Smooth muscle cell (in vitro differentiated cells): Measurements from ENCODE around the gene CFAP20DC. TPM values are rescaled to one million over a fixed set of nuclear protein-coding genes. Genes with fewer than 3 reads are reported as not detected.
A peak's percentile ranks its signal among the peaks of the same experiment; 100 is the strongest.

Source experiments
- DNase-seq: peaks from one replicate; lab custom pipeline; 2025; ENCODE audit not compliant: unreplicated experiment; lab: John Stamatoyannopoulos, UW
- H2AFZ ChIP-seq: fragments of 200-600 bp; sonication (generic); 2 replicates; pipeline ENCODE4 v1.6.0; 2016; ENCODE audit warnings: antibody characterized with exemption, low read depth, mild to moderate bottlenecking
- H3F3A ChIP-seq: fragments of 200-600 bp; sonication (generic); 2 replicates; pipeline ENCODE4 v1.6.0; 2017; ENCODE audit warnings: antibody characterized with exemption, low read depth
- H3K27ac ChIP-seq: fragments of 200-600 bp; sonication (generic); 2 replicates; pipeline ENCODE4 v1.5.1; 2016; ENCODE audit warnings: low read depth, mild to moderate bottlenecking
- H3K27me3 ChIP-seq: fragments of 200-600 bp; sonication (generic); 2 replicates; pipeline ENCODE4 v1.6.1; 2016; ENCODE audit warnings: low read depth, mild to moderate bottlenecking
- H3K36me3 ChIP-seq: fragments of 200-600 bp; sonication (generic); 2 replicates; pipeline ENCODE4 v1.5.1; 2016; ENCODE audit warnings: low read depth
- H3K4me1 ChIP-seq: fragments of 200-600 bp; sonication (generic); 2 replicates; pipeline ENCODE4 v1.5.1; 2016; ENCODE audit warnings: low read depth
- H3K4me2 ChIP-seq: fragments of 200-600 bp; sonication (generic); 2 replicates; pipeline ENCODE4 v1.6.0; 2016; ENCODE audit warnings: mild to moderate bottlenecking
- H3K4me3 ChIP-seq: fragments of 200-600 bp; sonication (generic); 2 replicates; pipeline ENCODE4 v1.5.1; 2016; ENCODE audit warnings: mild to moderate bottlenecking
- H3K79me2 ChIP-seq: fragments of 200-600 bp; sonication (generic); 2 replicates; pipeline ENCODE4 v1.6.0; 2016; ENCODE audit warnings: low read depth, mild to moderate bottlenecking
- H3K9ac ChIP-seq: fragments of 200-600 bp; sonication (generic); 2 replicates; pipeline ENCODE4 v1.6.0; 2016; ENCODE audit warnings: low read depth
- H3K9me3 ChIP-seq: fragments of 200-600 bp; sonication (generic); replicated peaks from 2 replicates; pipeline ENCODE4 v1.5.1; 2016; ENCODE audit warnings: low read depth
- H4K20me1 ChIP-seq: fragments of 200-600 bp; sonication (generic); 2 replicates; pipeline ENCODE4 v1.6.0; 2016; ENCODE audit warnings: low read depth
- CTCF ChIP-seq: fragments of 200-600 bp; sonication (generic); IDR thresholded peaks from 2 replicates; pipeline ENCODE4 v1.5.1; 2017; ENCODE audit warnings: borderline replicate concordance, mild to moderate bottlenecking, antibody characterized with exemption; ENCODE audit not compliant: insufficient read depth, poor library complexity, severe bottlenecking
- WGBS: methylation state at CpG from one replicate; pipeline ENCODE4 v1.1.7; 2016; ENCODE audit warnings: low lambda C conversion rate; 5-methylcytosine and 5-hydroxymethylcytosine counted together
- polyA plus RNA-seq: library from polyadenylated mRNA; unstranded; fragments of >200 nt; fragmentation: Nextera tagmentation; extraction: Ambion mirVana; gene quantifications from 2 replicates; pipeline ENCODE4 v1.2.1, GENCODE V29; 2016
- total RNA-seq: library from RNA; depleted of rRNA; stranded (reverse); fragments of >200 nt; gene quantifications from 2 replicates; pipeline ENCODE4 v1.2.3, GENCODE V29; 2014

Gene CFAP20DC
- total and polyA plus RNA-seq, 2 experiments from 2014 or later = 7.9 to 11.6 TPM

- Histone ChIP-seq H3K79me2 (no peaks in the 10 kb centered on the region), H3K4me2 (no peak overlapping the region), H3K36me3 (no peaks in the 10 kb centered on the region), H3K4me3 (no peak overlapping the region), H3K27me3 (no peaks in the 10 kb centered on the region), H2AFZ (no peak overlapping the region), H3K9me3 (no peaks in the 10 kb centered on the region), H3K27ac (no peak overlapping the region), H3F3A (no peaks in the 10 kb centered on the region), H3K4me1 (peaks cover 11% of the 10 kb centered on the region), H3K9ac (no peak overlapping the region), H4K20me1 (no peaks in the 10 kb centered on the region)
- TF ChIP-seq CTCF = no peak
- 28% methylated on average over 1 of the region's 1 CpG for WGBS
- no peak for DNase-seq
Measured at GRCh38 chr3:59088761-59089160, 38.9 kb upstream of the CFAP20DC start.

GRCh38 chr3:59085976-59086375 lies 36.2 kb upstream of the CFAP20DC start:
- Histone ChIP-seq H2AFZ (no peak overlapping the region), H4K20me1 (no peaks in the 10 kb centered on the region), H3K27me3 (no peaks in the 10 kb centered on the region), H3K79me2 (no peaks in the 10 kb centered on the region), H3F3A (no peaks in the 10 kb centered on the region), H3K4me1 (peaks cover 3% of the 10 kb centered on the region), H3K4me2 (no peak overlapping the region), H3K36me3 (no peaks in the 10 kb centered on the region), H3K9ac (no peak overlapping the region), H3K9me3 (no peaks in the 10 kb centered on the region), H3K27ac (no peak overlapping the region), H3K4me3 (no peak overlapping the region)
- no peak for TF ChIP-seq CTCF
- DNase-seq = no peak
- WGBS = 89% methylated on average over 3 of the region's 3 CpGs

- H3K4me2 ChIP-seq = no peak overlapping the region
- no peaks in the 10 kb centered on the region for H3K36me3 ChIP-seq
- H3K9me3 ChIP-seq = no peaks in the 10 kb centered on the region
- no peaks in the 10 kb centered on the region for H3K79me2 ChIP-seq
- no peaks in the 10 kb centered on the region for H3K27me3 ChIP-seq
- H3F3A ChIP-seq = no peaks in the 10 kb centered on the region
- no peak overlapping the region for H2AFZ ChIP-seq
- H3K27ac ChIP-seq = peak overlapping the region; percentile 35
- peaks cover 3% of the 10 kb centered on the region for H3K4me1 ChIP-seq
- no peak for DNase-seq
- no peaks in the 10 kb centered on the region for H4K20me1 ChIP-seq
- H3K4me3 ChIP-seq = no peak overlapping the region
- TF ChIP-seq CTCF = no peak
- H3K9ac ChIP-seq = no peak overlapping the region
- 62% methylated on average over 1 of the region's 1 CpG for WGBS
Measured at GRCh38 chr3:59084583-59084982, 34.8 kb upstream of the CFAP20DC start.

- H2AFZ ChIP-seq = no peak overlapping the region
- H3K9ac ChIP-seq = no peak overlapping the region
- no peak for TF ChIP-seq CTCF
- no peaks in the 10 kb centered on the region for H4K20me1 ChIP-seq
- H3K4me3 ChIP-seq = no peak overlapping the region
- H3K4me1 ChIP-seq = peaks cover 3% of the 10 kb centered on the region
- no peak overlapping the region for H3K27ac ChIP-seq
- H3K9me3 ChIP-seq = no peaks in the 10 kb centered on the region
- DNase-seq = no peak
- no peak overlapping the region for H3K4me2 ChIP-seq
- no peaks in the 10 kb centered on the region for H3F3A ChIP-seq
- 100% methylated on average over 3 of the region's 4 CpGs for WGBS
- H3K79me2 ChIP-seq = no peaks in the 10 kb centered on the region
- no peaks in the 10 kb centered on the region for H3K27me3 ChIP-seq
- H3K36me3 ChIP-seq = no peaks in the 10 kb centered on the region
Measured at GRCh38 chr3:59082106-59082505, 32.3 kb upstream of the CFAP20DC start.
